ENCODE results near the gene TRAM2. TPM values are rescaled to one million over a fixed set of nuclear protein-coding genes. Genes with fewer than 3 reads are reported as not detected.

Gene TRAM2
- total and polyA plus RNA-seq, 2 of the 13 experiments (the other 11 are each of a cell fraction or from before 2014, with no cell fraction given): 49.1 to 72.5 TPM

GRCh38 chr6:52517502-52518278, 59.2 kb downstream of the TRAM2 start (continued):
- TF ChIP-seq LBX2 (CRISPR knock-in tag; IDR thresholded peaks at IDR 0.05; ENCODE audit: borderline replicate concordance): no peak
- peak; percentile 82 for TF ChIP-seq POLR2G (IDR thresholded peaks at IDR 0.05; ENCODE audit: low read depth, low read length)
- TF ChIP-seq, protein P1, sequence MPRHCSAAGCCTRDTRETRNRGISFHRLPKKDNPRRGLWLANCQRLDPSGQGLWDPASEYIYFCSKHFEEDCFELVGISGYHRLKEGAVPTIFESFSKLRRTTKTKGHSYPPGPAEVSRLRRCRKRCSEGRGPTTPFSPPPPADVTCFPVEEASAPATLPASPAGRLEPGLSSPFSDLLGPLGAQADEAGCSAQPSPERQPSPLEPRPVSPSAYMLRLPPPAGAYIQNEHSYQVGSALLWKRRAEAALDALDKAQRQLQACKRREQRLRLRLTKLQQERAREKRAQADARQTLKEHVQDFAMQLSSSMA (CRISPR knock-in tag; IDR thresholded peaks at IDR 0.05): no peak; the same call in 1 of the 2 replicates
- no peak for TF ChIP-seq SP2 (CRISPR knock-in tag; IDR thresholded peaks at IDR 0.05)
- TF ChIP-seq HDAC2 (CRISPR knock-in tag; IDR thresholded peaks at IDR 0.05): peak; percentile 36; the same call in 1 of the 2 replicates
- TF ChIP-seq FOXO1 (CRISPR knock-in tag; IDR thresholded peaks at IDR 0.05): no peak; the same call in 1 of the 2 replicates
- TF ChIP-seq, protein P2, sequence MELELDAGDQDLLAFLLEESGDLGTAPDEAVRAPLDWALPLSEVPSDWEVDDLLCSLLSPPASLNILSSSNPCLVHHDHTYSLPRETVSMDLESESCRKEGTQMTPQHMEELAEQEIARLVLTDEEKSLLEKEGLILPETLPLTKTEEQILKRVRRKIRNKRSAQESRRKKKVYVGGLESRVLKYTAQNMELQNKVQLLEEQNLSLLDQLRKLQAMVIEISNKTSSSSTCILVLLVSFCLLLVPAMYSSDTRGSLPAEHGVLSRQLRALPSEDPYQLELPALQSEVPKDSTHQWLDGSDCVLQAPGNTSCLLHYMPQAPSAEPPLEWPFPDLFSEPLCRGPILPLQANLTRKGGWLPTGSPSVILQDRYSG (CRISPR knock-in tag; IDR thresholded peaks at IDR 0.05): no peak
- no peak for TF ChIP-seq ZNF296 (CRISPR knock-in tag; conservative IDR thresholded peaks at IDR 0.05)
- no peak for TF ChIP-seq CBX1 (IDR thresholded peaks at IDR 0.05; ENCODE audit: low read depth)
- TF ChIP-seq AKAP8 (CRISPR knock-in tag; IDR thresholded peaks at IDR 0.05): peak; percentile 82
- no peak for TF ChIP-seq ZNF766 (CRISPR knock-in tag; IDR thresholded peaks at IDR 0.05; ENCODE audit: borderline replicate concordance)
- TF ChIP-seq RFX5 (IDR thresholded peaks at IDR 0.05; ENCODE audit: low read depth, low read length): no peak
- TF ChIP-seq, protein P3, sequence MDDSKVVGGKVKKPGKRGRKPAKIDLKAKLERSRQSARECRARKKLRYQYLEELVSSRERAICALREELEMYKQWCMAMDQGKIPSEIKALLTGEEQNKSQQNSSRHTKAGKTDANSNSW (CRISPR knock-in tag; IDR thresholded peaks at IDR 0.05; ENCODE audit: borderline replicate concordance): no peak
- TF ChIP-seq PHF20 (CRISPR knock-in tag; IDR thresholded peaks at IDR 0.05): peak; percentile 32; the same call in 1 of the 2 replicates
- peak; percentile 61; the same call in 1 of the 2 replicates for TF ChIP-seq TAF1 (CRISPR knock-in tag; IDR thresholded peaks at IDR 0.05)
- TF ChIP-seq CEBPB (IDR thresholded peaks at IDR 0.05; ENCODE audit: borderline replicate concordance, low read depth, low read length): no peak
- no peak for TF ChIP-seq ZNF543 (CRISPR knock-in tag; IDR thresholded peaks at IDR 0.05)
- 0 out of 2 replicates have a peak, but pooled peaks have one; percentile 38 for TF ChIP-seq RERE (CRISPR knock-in tag; IDR thresholded peaks at IDR 0.05; ENCODE audit: low read depth)
- TF ChIP-seq XBP1 (CRISPR knock-in tag; IDR thresholded peaks at IDR 0.05): no peak
- TF ChIP-seq JUNB (CRISPR knock-in tag; IDR thresholded peaks at IDR 0.05; ENCODE audit: borderline replicate concordance): peak; percentile 96
- TF ChIP-seq SOX13 (IDR thresholded peaks at IDR 0.05): no peak
- TF ChIP-seq SOX13 (CRISPR knock-in tag; conservative IDR thresholded peaks at IDR 0.05 in 1 of 2, IDR thresholded peaks at IDR 0.05 in 1 of 2): peak in 1 of 2 experiments; percentile 53; a peak in 2 of 4 replicates
- no peak for TF ChIP-seq SP1 (IDR thresholded peaks at IDR 0.05)
- no peak for TF ChIP-seq SP1 (CRISPR knock-in tag; IDR thresholded peaks at IDR 0.05)

Measured in HepG2 (cell line).